HepG2 (cell line): Measurements from ENCODE around the gene NUDCD3. TPM values are rescaled to one million over a fixed set of nuclear protein-coding genes. Genes with fewer than 3 reads are reported as not detected.

Experiments
- ADNP ChIP-seq: sonication (generic); formaldehyde crosslinking; IDR thresholded peaks from 2 replicates; pipeline ENCODE4 v1.4.0; 2020; ENCODE audit warnings: missing genetic modification reagents
- ATM ChIP-seq: fragments of 450-650 bp; IDR thresholded peaks from 2 replicates; pipeline ENCODE4 v1.7.1; 2017; ENCODE audit warnings: mild to moderate bottlenecking, borderline replicate concordance
- CREM ChIP-seq, 2 experiments: sonication (generic) in 1 of 2; formaldehyde crosslinking in 1 of 2; IDR thresholded peaks; 2 replicates each; pipeline versions ENCODE4 v1.4.0 to v1.6.1; 2016 to 2020; ENCODE audit warnings: antibody characterized with exemption in 1 of 2, mild to moderate bottlenecking in 1 of 2, missing genetic modification reagents in 1 of 2
- EHMT2 ChIP-seq: fragments of 200-600 bp; sonication (generic); IDR thresholded peaks from 2 replicates; pipeline ENCODE4 v1.7.0; 2017; ENCODE audit warnings: antibody characterized with exemption, low read depth, low read length, borderline replicate concordance
- GLI4 ChIP-seq: sonication (generic); formaldehyde crosslinking; IDR thresholded peaks from 2 replicates; pipeline ENCODE4 v1.5.1; 2020; ENCODE audit warnings: missing genetic modification reagents, mild to moderate bottlenecking, moderate library complexity, borderline replicate concordance
- HNF1B ChIP-seq: sonication (generic); formaldehyde crosslinking; IDR thresholded peaks from 2 replicates; pipeline ENCODE4 v1.5.1; 2020; ENCODE audit warnings: mild to moderate bottlenecking, moderate library complexity, missing genetic modification reagents
- ISX ChIP-seq: sonication (generic); formaldehyde crosslinking; conservative IDR thresholded peaks from 2 replicates; pipeline ENCODE4 v1.5.0; 2020; ENCODE audit warnings: missing genetic modification reagents
- JUND ChIP-seq: sonication (generic); formaldehyde crosslinking; IDR thresholded peaks from 2 replicates; pipeline ENCODE4 v1.8.0; 2022; ENCODE audit warnings: mild to moderate bottlenecking, missing genetic modification reagents
- NKX3-1 ChIP-seq: sonication (generic); formaldehyde crosslinking; IDR thresholded peaks from 2 replicates; pipeline ENCODE4 v1.5.0; 2020; ENCODE audit warnings: missing genetic modification reagents
- NR1H2 ChIP-seq: sonication (generic); formaldehyde crosslinking; IDR thresholded peaks from 2 replicates; pipeline ENCODE4 v1.8.1; 2022; ENCODE audit warnings: low read depth, missing genetic modification reagents, borderline replicate concordance
- PAF1 ChIP-seq: IDR thresholded peaks from 2 replicates; pipeline ENCODE4 v1.6.1; 2016; ENCODE audit warnings: missing genetic modification reagents, missing compliant biosample characterization
- POGZ ChIP-seq: sonication (generic); formaldehyde crosslinking; IDR thresholded peaks from 2 replicates; pipeline ENCODE4 v1.4.0; 2020; ENCODE audit warnings: mild to moderate bottlenecking, missing genetic modification reagents
- PTBP1 ChIP-seq: fragments of 200-400 bp; formaldehyde crosslinking; IDR thresholded peaks from 2 replicates; pipeline ENCODE4 v1.6.1; 2018; ENCODE audit warnings: low read length, low read depth; ENCODE audit not compliant: poor library complexity, severe bottlenecking
- RBFOX2 ChIP-seq: fragments of 200-400 bp; formaldehyde crosslinking; IDR thresholded peaks from 2 replicates; pipeline ENCODE4 v1.6.1; 2017; ENCODE audit warnings: low read depth, mild to moderate bottlenecking, low read length
- RFXANK ChIP-seq: IDR thresholded peaks from 2 replicates; pipeline ENCODE4 v1.6.1; 2016
- TAF1 ChIP-seq: sonication (generic); formaldehyde crosslinking; IDR thresholded peaks from 2 replicates; pipeline ENCODE4 v1.4.0; 2020; ENCODE audit warnings: missing genetic modification reagents
- ZFP36L2 ChIP-seq: sonication (generic); formaldehyde crosslinking; IDR thresholded peaks from 2 replicates; pipeline ENCODE4 v1.4.0; 2020; ENCODE audit warnings: missing genetic modification reagents
- ZNF17 ChIP-seq: sonication (generic); formaldehyde crosslinking; IDR thresholded peaks from 2 replicates; pipeline ENCODE4 v1.5.0; 2020; ENCODE audit warnings: mild to moderate bottlenecking, missing genetic modification reagents
- ZNF230 ChIP-seq: sonication (generic); formaldehyde crosslinking; IDR thresholded peaks from 2 replicates; pipeline ENCODE4 v1.4.0; 2020; ENCODE audit warnings: mild to moderate bottlenecking, missing genetic modification reagents
- ZNF232 ChIP-seq: sonication (generic); formaldehyde crosslinking; IDR thresholded peaks from 2 replicates; pipeline ENCODE4 v1.4.0; 2020; ENCODE audit warnings: missing genetic modification reagents, borderline replicate concordance
- ZNF274 ChIP-seq: sonication (generic); formaldehyde crosslinking; IDR thresholded peaks from 2 replicates; pipeline ENCODE4 v1.5.1; 2020; ENCODE audit warnings: mild to moderate bottlenecking, missing genetic modification reagents
- ZNF557 ChIP-seq: sonication (generic); formaldehyde crosslinking; IDR thresholded peaks from 2 replicates; pipeline ENCODE4 v1.4.0; 2020; ENCODE audit warnings: missing genetic modification reagents
- ZNF614 ChIP-seq: IDR thresholded peaks from 2 replicates; pipeline ENCODE4 v1.6.1; 2018; ENCODE audit warnings: missing biosample characterization, missing genetic modification reagents, inconsistent platforms, borderline replicate concordance
- ZNF878 ChIP-seq: sonication (generic); formaldehyde crosslinking; IDR thresholded peaks from 2 replicates; pipeline ENCODE4 v1.8.1; 2023; ENCODE audit warnings: mild to moderate bottlenecking, missing genetic modification reagents, moderate library complexity
- polyA plus RNA-seq, 8 experiments: library from polyadenylated mRNA; depleted of rRNA in 3 of 8; stranded (reverse) in 7 of 8; unstranded in 1 of 8; fragments of >200 nt; fragmentation: Illumina TruSeq in 4 of 8; extraction: Trizol in 4 of 8; gene quantifications; 2 replicates each; pipeline versions ENCODE4 v1.2.1 to v1.2.3, GENCODE V29; 2011 to 2016; ENCODE audit warnings: low read depth in 4 of 8, missing spikeins in 1 of 8, mixed read lengths in 1 of 8; ENCODE audit not compliant: insufficient read depth in 1 of 8
- total RNA-seq, 5 experiments: library from RNA; depleted of rRNA; stranded (reverse); fragments of >200 nt; fragmentation: Illumina TruSeq; extraction: Trizol; gene quantifications; 2 replicates each; pipeline ENCODE4 v1.2.3, GENCODE V29; 2016; ENCODE audit warnings: low read depth in 1 of 5
- TF ChIP-seq, protein P1 (sequence below): sonication (generic); formaldehyde crosslinking; IDR thresholded peaks from 2 replicates; pipeline ENCODE4 v1.5.0; 2020; ENCODE audit warnings: mild to moderate bottlenecking, missing genetic modification reagents, borderline replicate concordance

NUDCD3 gene
- total and polyA plus RNA-seq, 2 of the 13 experiments (the other 11 are each of a cell fraction or from before 2014, with no cell fraction given) = 20.8 to 49.9 TPM

DNA sequence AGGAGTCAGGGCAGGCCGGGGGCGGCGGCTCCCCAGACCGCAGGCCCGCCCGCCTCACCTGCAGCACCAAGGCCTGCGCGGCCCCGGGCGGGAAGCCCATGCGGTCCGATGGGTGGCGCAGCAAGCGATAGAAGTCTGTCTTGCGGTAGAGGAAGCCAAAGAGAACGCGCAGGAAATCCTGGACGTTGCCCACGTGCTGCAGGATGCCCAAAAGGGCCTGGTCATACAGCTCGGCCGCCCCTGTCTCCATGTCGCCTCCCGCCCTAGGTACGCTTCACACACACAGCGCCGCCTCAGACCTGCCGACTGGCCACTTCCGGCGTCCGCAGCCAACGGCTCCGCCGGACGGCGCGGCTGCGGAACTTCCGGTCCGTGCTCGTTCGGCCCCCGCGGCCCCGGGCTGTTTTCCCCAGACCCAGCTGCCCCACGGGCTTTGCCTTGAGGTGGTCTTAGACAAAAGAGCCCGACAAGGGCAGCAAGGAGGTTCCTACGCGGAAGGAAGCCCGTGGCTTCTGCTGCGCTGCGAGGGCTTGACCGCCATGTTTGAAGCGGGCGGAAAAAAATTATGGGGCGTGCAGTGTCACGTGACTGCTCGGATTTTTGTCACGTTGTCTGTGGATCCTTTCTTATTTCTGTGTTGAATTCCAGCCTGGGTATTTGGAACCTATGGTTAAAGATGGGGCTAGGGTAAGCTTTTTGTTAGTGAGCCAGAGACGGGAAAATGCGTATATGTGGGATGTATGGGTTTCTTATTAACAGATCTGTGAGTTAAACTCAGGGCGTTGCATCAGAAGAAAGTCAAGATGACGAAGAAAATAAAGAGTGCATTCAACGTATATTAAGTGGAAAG lies at the start of gene NUDCD3 (continued):
- TF ChIP-seq ZNF878 (CRISPR knock-in tag) (no peak), EHMT2 (peak; percentile 95), TAF1 (peak; percentile 84), HNF1B (CRISPR knock-in tag) (peak; percentile 40), JUND (CRISPR knock-in tag) (0 out of 2 replicates have a peak, but pooled peaks have one; percentile 34), PTBP1 (no peak), ZFP36L2 (CRISPR knock-in tag) (no peak), ZNF557 (no peak), ZNF614 (no peak; the same call in 1 of the 2 replicates), GLI4 (peak; percentile 67; the same call in 1 of the 2 replicates), NR1H2 (CRISPR knock-in tag) (peak; percentile 25), POGZ (CRISPR knock-in tag) (peak; percentile 91), ZNF230 (no peak; the same call in 1 of the 2 replicates), ZNF232 (CRISPR knock-in tag) (no peak; the same call in 1 of the 2 replicates), ADNP (CRISPR knock-in tag) (no peak), ISX (CRISPR knock-in tag) (no peak), NKX3-1 (CRISPR knock-in tag) (peak; percentile 28; the same call in 1 of the 2 replicates), ZNF17 (CRISPR knock-in tag) (peak; percentile 52; the same call in 1 of the 2 replicates), PAF1 (CRISPR knock-in tag) (no peak), ATM (no peak), ZNF274 (CRISPR knock-in tag) (peak; percentile 92), CREM (IDR thresholded peaks at IDR 0.05) (peak; percentile 80), CREM (CRISPR knock-in tag; IDR thresholded peaks at IDR 0.05) (no peak), RBFOX2 (peak; percentile 94), RFXANK (CRISPR knock-in tag) (no peak)
- TF ChIP-seq, protein P1, sequence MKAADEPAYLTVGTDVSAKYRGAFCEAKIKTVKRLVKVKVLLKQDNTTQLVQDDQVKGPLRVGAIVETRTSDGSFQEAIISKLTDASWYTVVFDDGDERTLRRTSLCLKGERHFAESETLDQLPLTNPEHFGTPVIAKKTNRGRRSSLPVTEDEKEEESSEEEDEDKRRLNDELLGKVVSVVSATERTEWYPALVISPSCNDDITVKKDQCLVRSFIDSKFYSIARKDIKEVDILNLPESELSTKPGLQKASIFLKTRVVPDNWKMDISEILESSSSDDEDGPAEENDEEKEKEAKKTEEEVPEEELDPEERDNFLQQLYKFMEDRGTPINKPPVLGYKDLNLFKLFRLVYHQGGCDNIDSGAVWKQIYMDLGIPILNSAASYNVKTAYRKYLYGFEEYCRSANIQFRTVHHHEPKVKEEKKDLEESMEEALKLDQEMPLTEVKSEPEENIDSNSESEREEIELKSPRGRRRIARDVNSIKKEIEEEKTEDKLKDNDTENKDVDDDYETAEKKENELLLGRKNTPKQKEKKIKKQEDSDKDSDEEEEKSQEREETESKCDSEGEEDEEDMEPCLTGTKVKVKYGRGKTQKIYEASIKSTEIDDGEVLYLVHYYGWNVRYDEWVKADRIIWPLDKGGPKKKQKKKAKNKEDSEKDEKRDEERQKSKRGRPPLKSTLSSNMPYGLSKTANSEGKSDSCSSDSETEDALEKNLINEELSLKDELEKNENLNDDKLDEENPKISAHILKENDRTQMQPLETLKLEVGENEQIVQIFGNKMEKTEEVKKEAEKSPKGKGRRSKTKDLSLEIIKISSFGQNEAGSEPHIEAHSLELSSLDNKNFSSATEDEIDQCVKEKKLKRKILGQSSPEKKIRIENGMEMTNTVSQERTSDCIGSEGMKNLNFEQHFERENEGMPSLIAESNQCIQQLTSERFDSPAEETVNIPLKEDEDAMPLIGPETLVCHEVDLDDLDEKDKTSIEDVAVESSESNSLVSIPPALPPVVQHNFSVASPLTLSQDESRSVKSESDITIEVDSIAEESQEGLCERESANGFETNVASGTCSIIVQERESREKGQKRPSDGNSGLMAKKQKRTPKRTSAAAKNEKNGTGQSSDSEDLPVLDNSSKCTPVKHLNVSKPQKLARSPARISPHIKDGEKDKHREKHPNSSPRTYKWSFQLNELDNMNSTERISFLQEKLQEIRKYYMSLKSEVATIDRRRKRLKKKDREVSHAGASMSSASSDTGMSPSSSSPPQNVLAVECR (CRISPR knock-in tag) = peak; percentile 98
